ENCODE results near the gene MEMO1. TPM values are rescaled to one million over a fixed set of nuclear protein-coding genes. Genes with fewer than 3 reads are reported as not detected.

MEMO1 gene
- total and polyA plus RNA-seq, 2 donors (not counting 3 experiments of a cell fraction or from before 2014, with no cell fraction given) = 38.6 to 56.2 TPM

DNA sequence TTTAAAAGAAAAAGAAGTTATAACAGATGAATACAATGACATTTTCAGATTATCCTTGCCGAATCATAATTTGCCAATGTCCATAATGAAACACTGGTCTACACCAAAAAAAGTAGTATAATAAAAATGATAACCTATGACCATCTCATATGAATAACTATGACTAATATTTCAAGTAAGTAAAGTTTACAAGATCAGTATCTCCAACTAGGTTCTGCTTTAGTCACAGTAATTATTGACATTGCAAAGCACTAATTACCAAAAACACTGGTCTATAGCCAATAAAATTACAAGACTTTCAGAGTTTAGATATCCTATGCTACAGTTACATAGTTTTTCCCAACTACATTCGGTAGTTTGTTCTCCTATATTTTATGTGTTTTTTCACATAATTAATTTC is 136.7 kb downstream of the MEMO1 start:
- dilution Hi-C loops (cut with MboI; ENCODE audit: extremely low pct_ligation_motif_present, low sequenced_read_pairs) = no loop called here
- Histone ChIP-seq H2AFZ (ENCODE audit: low read depth, low read length) (no peak overlapping the region), H4K20me1 (replicated peaks; ENCODE audit: control insufficient read depth, extremely low read depth, insufficient read depth, low read length) (no peaks in the 10 kb centered on the region), H3K79me2 (ENCODE audit: control insufficient read depth, insufficient read depth, low read length) (no peaks in the 10 kb centered on the region), H3K27ac (ENCODE audit: insufficient read depth, low read depth, low read length) (no peak overlapping the region), H3K27me3 (ENCODE audit: control insufficient read depth in 2 of 2, insufficient read depth in 2 of 2, low read length in 2 of 2) (no peaks in the 10 kb centered on the region), H3K9me1 (replicated peaks; ENCODE audit: control insufficient read depth, extremely low read depth, insufficient read depth, low read length) (no peaks in the 10 kb centered on the region), H3K36me3 (ENCODE audit: control insufficient read depth in 2 of 2, extremely low read depth in 1 of 2, insufficient read depth in 2 of 2, low read length in 2 of 2) (peaks cover 0 to 2% of the 10 kb centered on the region in 2 experiments), H3K4me3 (replicated peaks in 1 of 3; ENCODE audit: insufficient read depth in 1 of 3, low read depth in 1 of 3, low read length in 3 of 3) (no peak overlapping the region), H3K9ac (replicated peaks; ENCODE audit: extremely low read depth, insufficient read depth, low read length) (no peak overlapping the region), H3K9me3 (replicated peaks; ENCODE audit: control insufficient read depth, insufficient read depth, low read length) (no peaks in the 10 kb centered on the region), H3K4me2 (ENCODE audit: insufficient read depth, low read length) (no peak overlapping the region), H3K4me1 (ENCODE audit: control insufficient read depth, extremely low read depth, insufficient read depth, low read length) (peaks cover 8% of the 10 kb centered on the region)
- no peak for FAIRE-seq
- DNase-seq (ENCODE audit: low read depth, low spot score) = no peak
- intact Hi-C loops (cut with micrococcal nuclease) = no loop called here
- POLR2A ChIA-PET = no interaction called here
- TF ChIP-seq, protein P1, sequence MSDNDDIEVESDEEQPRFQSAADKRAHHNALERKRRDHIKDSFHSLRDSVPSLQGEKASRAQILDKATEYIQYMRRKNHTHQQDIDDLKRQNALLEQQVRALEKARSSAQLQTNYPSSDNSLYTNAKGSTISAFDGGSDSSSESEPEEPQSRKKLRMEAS (IDR thresholded peaks at IDR 0.05; ENCODE audit: insufficient read depth, insufficient read length) = no peak
- TF ChIP-seq, protein P2, sequence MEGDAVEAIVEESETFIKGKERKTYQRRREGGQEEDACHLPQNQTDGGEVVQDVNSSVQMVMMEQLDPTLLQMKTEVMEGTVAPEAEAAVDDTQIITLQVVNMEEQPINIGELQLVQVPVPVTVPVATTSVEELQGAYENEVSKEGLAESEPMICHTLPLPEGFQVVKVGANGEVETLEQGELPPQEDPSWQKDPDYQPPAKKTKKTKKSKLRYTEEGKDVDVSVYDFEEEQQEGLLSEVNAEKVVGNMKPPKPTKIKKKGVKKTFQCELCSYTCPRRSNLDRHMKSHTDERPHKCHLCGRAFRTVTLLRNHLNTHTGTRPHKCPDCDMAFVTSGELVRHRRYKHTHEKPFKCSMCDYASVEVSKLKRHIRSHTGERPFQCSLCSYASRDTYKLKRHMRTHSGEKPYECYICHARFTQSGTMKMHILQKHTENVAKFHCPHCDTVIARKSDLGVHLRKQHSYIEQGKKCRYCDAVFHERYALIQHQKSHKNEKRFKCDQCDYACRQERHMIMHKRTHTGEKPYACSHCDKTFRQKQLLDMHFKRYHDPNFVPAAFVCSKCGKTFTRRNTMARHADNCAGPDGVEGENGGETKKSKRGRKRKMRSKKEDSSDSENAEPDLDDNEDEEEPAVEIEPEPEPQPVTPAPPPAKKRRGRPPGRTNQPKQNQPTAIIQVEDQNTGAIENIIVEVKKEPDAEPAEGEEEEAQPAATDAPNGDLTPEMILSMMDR (IDR thresholded peaks at IDR 0.05; ENCODE audit: extremely low read depth in 1 of 2, insufficient read depth in 1 of 2, low read depth in 1 of 2, low read length in 2 of 2) = no peak
- no peak for TF ChIP-seq POLR2A (IDR thresholded peaks at IDR 0.05; ENCODE audit: low read depth, low read length)
- TF ChIP-seq GATA2 (IDR thresholded peaks at IDR 0.05; ENCODE audit: insufficient read depth, insufficient read length, low read depth, low read length) = peak; percentile 60
- TF ChIP-seq MYC (IDR thresholded peaks at IDR 0.05; ENCODE audit: low read depth, low read length) = no peak
- no TSS peak for BruUV-seq (replicated peaks)
- CTCF ChIA-PET = interaction anchor here (1.1 kb wide), 1 partner anchor 9 kb away, joined by 3 read pairs; no protein-coding TSS in a partner anchor

DNA sequence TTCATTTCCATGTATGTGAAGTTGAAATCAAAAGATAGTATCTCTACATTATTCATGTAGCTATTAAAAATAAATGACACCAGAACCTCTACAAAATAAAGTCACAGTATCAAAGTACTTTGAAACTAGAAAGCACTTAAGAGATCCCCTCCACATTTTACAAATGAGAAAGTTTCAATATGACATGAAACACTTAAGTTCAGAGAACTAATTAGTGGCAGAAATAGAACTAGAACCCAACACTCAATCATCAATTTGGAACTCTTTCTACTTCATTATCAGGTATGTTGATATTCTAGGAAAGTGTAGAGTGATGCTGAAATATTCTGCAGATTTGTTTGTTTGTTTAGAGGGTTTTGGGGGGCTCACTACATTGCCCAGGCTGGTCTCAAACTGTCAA is 145.6 kb downstream of the MEMO1 start:
- FAIRE-seq = no peak
- no peak overlapping the region for H2AFZ ChIP-seq (ENCODE audit: low read depth, low read length)
- intact Hi-C loops (cut with micrococcal nuclease) (no loop called here), dilution Hi-C loops (cut with MboI; ENCODE audit: extremely low pct_ligation_motif_present, low sequenced_read_pairs) (no loop called here)
- BruUV-seq (replicated peaks) = no TSS peak
- peaks cover 2% of the 10 kb centered on the region for H3K4me1 ChIP-seq (ENCODE audit: control insufficient read depth, extremely low read depth, insufficient read depth, low read length)
- H3K79me2 ChIP-seq (ENCODE audit: control insufficient read depth, insufficient read depth, low read length) = no peaks in the 10 kb centered on the region
- H3K4me3 ChIP-seq (replicated peaks in 1 of 3; ENCODE audit: insufficient read depth in 1 of 3, low read depth in 1 of 3, low read length in 3 of 3) = no peak overlapping the region
- H3K27me3 ChIP-seq (ENCODE audit: control insufficient read depth in 2 of 2, insufficient read depth in 2 of 2, low read length in 2 of 2) = no peaks in the 10 kb centered on the region
- no peak overlapping the region for H3K27ac ChIP-seq (ENCODE audit: insufficient read depth, low read depth, low read length)
- no peaks in the 10 kb centered on the region for H3K36me3 ChIP-seq (ENCODE audit: control insufficient read depth in 2 of 2, extremely low read depth in 1 of 2, insufficient read depth in 2 of 2, low read length in 2 of 2)
- H4K20me1 ChIP-seq (replicated peaks; ENCODE audit: control insufficient read depth, extremely low read depth, insufficient read depth, low read length) = no peaks in the 10 kb centered on the region
- CTCF ChIA-PET = interaction anchor here (1.1 to 1.3 kb wide), 2 partner anchors 14 to 21 kb away, joined by 3 read pairs; no protein-coding TSS in a partner anchor
- POLR2A ChIA-PET = no interaction called here
- TF ChIP-seq POLR2A (IDR thresholded peaks at IDR 0.05; ENCODE audit: low read depth, low read length) = no peak
- TF ChIP-seq FOS (IDR thresholded peaks at IDR 0.05; ENCODE audit: borderline replicate concordance, insufficient read depth, low read length) = no peak
- no peak for TF ChIP-seq JUN (IDR thresholded peaks at IDR 0.05; ENCODE audit: borderline replicate concordance, insufficient read depth, insufficient read length, low read depth)
- TF ChIP-seq, protein P2 (IDR thresholded peaks at IDR 0.05; ENCODE audit: extremely low read depth in 1 of 2, insufficient read depth in 1 of 2, low read depth in 1 of 2, low read length in 2 of 2) = no peak
- no peak overlapping the region for H3K9ac ChIP-seq (replicated peaks; ENCODE audit: extremely low read depth, insufficient read depth, low read length)
- no peak for DNase-seq (ENCODE audit: low read depth, low spot score)
- no peak overlapping the region for H3K4me2 ChIP-seq (ENCODE audit: insufficient read depth, low read length)
- no peaks in the 10 kb centered on the region for H3K9me3 ChIP-seq (replicated peaks; ENCODE audit: control insufficient read depth, insufficient read depth, low read length)
- H3K9me1 ChIP-seq (replicated peaks; ENCODE audit: control insufficient read depth, extremely low read depth, insufficient read depth, low read length) = no peaks in the 10 kb centered on the region

All from endothelial cell of umbilical vein (primary cell).